Esophagus (tissue), 2 donors: ENCODE results near the gene KIF3B. TPM values are rescaled to one million over a fixed set of nuclear protein-coding genes. Genes with fewer than 3 reads are reported as not detected.

Experiments
- H3K27ac ChIP-seq, 2 donors: one replicate each; pipeline ENCODE4 v1.5.1; 2013; ENCODE audit warnings: low read depth in 2 of 2, mild to moderate bottlenecking in 2 of 2, inconsistent platforms in 1 of 2, low read length in 1 of 2, moderate library complexity in 1 of 2
- H3K27me3 ChIP-seq, 2 donors: one replicate each; pipeline ENCODE4 v1.6.1; 2013; ENCODE audit warnings: low read length in 2 of 2, control low read depth in 1 of 2, mild to moderate bottlenecking in 1 of 2; ENCODE audit not compliant: insufficient read depth in 2 of 2, control insufficient read depth in 1 of 2
- H3K36me3 ChIP-seq, 2 donors: one replicate each; pipeline ENCODE4 v1.6.1; 2013; ENCODE audit warnings: low read length in 1 of 2; ENCODE audit not compliant: control insufficient read depth in 2 of 2, insufficient read depth in 2 of 2
- H3K4me1 ChIP-seq, 2 donors: one replicate each; pipeline ENCODE4 v1.6.1; 2013; ENCODE audit warnings: low read length in 1 of 2; ENCODE audit not compliant: control insufficient read depth in 2 of 2, insufficient read depth in 2 of 2
- H3K4me3 ChIP-seq, 2 donors: one replicate each; pipeline ENCODE4 v1.5.1; 2013; ENCODE audit warnings: low read length in 2 of 2, mild to moderate bottlenecking in 2 of 2, low read depth in 1 of 2, moderate library complexity in 1 of 2
- H3K9me3 ChIP-seq, 2 donors: one replicate each; pipeline ENCODE4 v1.6.1; 2013; ENCODE audit warnings: mild to moderate bottlenecking in 2 of 2, low read depth in 1 of 2, low read length in 1 of 2, moderate library complexity in 1 of 2; ENCODE audit not compliant: control insufficient read depth in 2 of 2, insufficient read depth in 1 of 2
- WGBS, 2 donors: extraction: QIAGEN DNeasy Blood & Tissue Kit; methylation state at CpG; one replicate each; pipeline ENCODE4 v1.1.7; 2013; 5-methylcytosine and 5-hydroxymethylcytosine counted together
- polyA plus RNA-seq, 2 donors: library from polyadenylated mRNA; stranded (reverse); fragments of 200-250 nt; gene quantifications; one replicate each; pipeline ENCODE4 v1.2.3, GENCODE V29; 2013
- donor health status: healthy with polysubstance abuse.
- donor health status: Bipolar disorder and iron deficiency.

Gene KIF3B
- polyA plus RNA-seq, 2 donors, result 2.6 to 4.5 TPM

- 75 to 84% methylated on average over 5 of the region's 5 CpGs for WGBS, 2 donors
- H3K4me3 ChIP-seq, result no peak overlapping the region
- H3K36me3 ChIP-seq, result no peaks in the 10 kb centered on the region
- H3K4me1 ChIP-seq, result no peaks in the 10 kb centered on the region
- no peaks in the 10 kb centered on the region for H3K27me3 ChIP-seq
- no peaks in the 10 kb centered on the region for H3K9me3 ChIP-seq
- no peak overlapping the region for H3K27ac ChIP-seq
Observed at GRCh38 chr20:32301719-32302506, 24.5 kb downstream of the KIF3B start.

- Histone ChIP-seq H3K27ac (no peak overlapping the region), H3K9me3 (no peaks in the 10 kb centered on the region), H3K27me3 (no peaks in the 10 kb centered on the region), H3K4me1 (no peaks in the 10 kb centered on the region), H3K4me3 (no peak overlapping the region), H3K36me3 (no peaks in the 10 kb centered on the region)
- WGBS, 2 donors, result 62 to 74% methylated on average over 6 of the region's 6 CpGs
Observed at GRCh38 chr20:32302507-32302872, 25.0 kb downstream of the KIF3B start.

GRCh38 chr20:32304131-32304746 lies 26.8 kb downstream of the KIF3B start:
- Histone ChIP-seq H3K27me3 (no peaks in the 10 kb centered on the region), H3K36me3 (no peaks in the 10 kb centered on the region), H3K4me1 (no peaks in the 10 kb centered on the region), H3K9me3 (no peaks in the 10 kb centered on the region), H3K27ac (no peak overlapping the region), H3K4me3 (no peak overlapping the region)
- WGBS, 2 donors, result 65 to 66% methylated on average over 2 of the region's 2 CpGs

GRCh38 chr20:32312718-32313424 lies 35.4 kb downstream of the KIF3B start:
- Histone ChIP-seq H3K36me3 (peaks cover 0 to 4% of the 10 kb centered on the region in 2 donors), H3K4me3 (no peak overlapping the region), H3K9me3 (no peaks in the 10 kb centered on the region), H3K27ac (no peak overlapping the region), H3K4me1 (no peaks in the 10 kb centered on the region), H3K27me3 (no peaks in the 10 kb centered on the region)
- whole genome bisulfite sequencing, 2 donors, result 54 to 85% methylated on average over 3 of the region's 3 CpGs

- Histone ChIP-seq H3K4me1 (no peaks in the 10 kb centered on the region), H3K27ac (no peak overlapping the region), H3K4me3 (no peak overlapping the region), H3K27me3 (no peaks in the 10 kb centered on the region), H3K36me3 (peaks cover 0 to 7% of the 10 kb centered on the region in 2 donors), H3K9me3 (no peaks in the 10 kb centered on the region)
- WGBS, 2 donors, result 68 to 84% methylated on average over 1 of the region's 1 CpG
Observed at GRCh38 chr20:32314768-32315167, 37.3 kb downstream of the KIF3B start.

- Histone ChIP-seq H3K36me3 (peaks cover 0 to 4% of the 10 kb centered on the region in 2 donors), H3K27ac (no peak overlapping the region), H3K4me1 (no peaks in the 10 kb centered on the region), H3K9me3 (no peaks in the 10 kb centered on the region), H3K4me3 (no peak overlapping the region), H3K27me3 (no peaks in the 10 kb centered on the region)
- 92 to 95% methylated on average over 3 of the region's 3 CpGs for WGBS, 2 donors
Observed at GRCh38 chr20:32315399-32315798, 37.9 kb downstream of the KIF3B start.

GRCh38 chr20:32315891-32316290 lies 38.4 kb downstream of the KIF3B start:
- peaks cover 0 to 4% of the 10 kb centered on the region in 2 donors for H3K36me3 ChIP-seq
- no peaks in the 10 kb centered on the region for H3K27me3 ChIP-seq
- no peak overlapping the region for H3K4me3 ChIP-seq
- no peaks in the 10 kb centered on the region for H3K4me1 ChIP-seq
- WGBS, 2 donors, result 81 to 92% methylated on average over 2 of the region's 2 CpGs
- no peak overlapping the region for H3K27ac ChIP-seq
- H3K9me3 ChIP-seq, result no peaks in the 10 kb centered on the region

- H3K27ac ChIP-seq, result no peak overlapping the region
- H3K27me3 ChIP-seq, result no peaks in the 10 kb centered on the region
- no peaks in the 10 kb centered on the region for H3K4me1 ChIP-seq
- H3K36me3 ChIP-seq, result peaks cover 0 to 4% of the 10 kb centered on the region in 2 donors
- WGBS, 2 donors, result 82 to 85% methylated on average over 7 of the region's 7 CpGs
- no peak overlapping the region for H3K4me3 ChIP-seq
- H3K9me3 ChIP-seq, result no peaks in the 10 kb centered on the region
Observed at GRCh38 chr20:32316667-32317066, 39.2 kb downstream of the KIF3B start.

- H3K27ac ChIP-seq, result no peak overlapping the region
- peaks cover 0 to 4% of the 10 kb centered on the region in 2 donors for H3K36me3 ChIP-seq
- H3K9me3 ChIP-seq, result no peaks in the 10 kb centered on the region
- 80 to 83% methylated on average over 6 of the region's 6 CpGs for WGBS, 2 donors
- no peaks in the 10 kb centered on the region for H3K27me3 ChIP-seq
- H3K4me3 ChIP-seq, result no peak overlapping the region
- H3K4me1 ChIP-seq, result no peaks in the 10 kb centered on the region
Observed at GRCh38 chr20:32319100-32319499, 41.6 kb downstream of the KIF3B start.
